Measurements from ENCODE around the gene KIF11.
"Not testable (repeated sequence)": the region's sequence is repeated elsewhere in the genome, so short reads cannot be mapped to it uniquely, and the experiment has no call there.

Gene KIF11

GRCh38 chr10:92582347-92582746 is 10.6 kb upstream of the KIF11 start:
- DNase-seq; intact Hi-C loops (cut with DNase I): not testable (repeated sequence)

DNA sequence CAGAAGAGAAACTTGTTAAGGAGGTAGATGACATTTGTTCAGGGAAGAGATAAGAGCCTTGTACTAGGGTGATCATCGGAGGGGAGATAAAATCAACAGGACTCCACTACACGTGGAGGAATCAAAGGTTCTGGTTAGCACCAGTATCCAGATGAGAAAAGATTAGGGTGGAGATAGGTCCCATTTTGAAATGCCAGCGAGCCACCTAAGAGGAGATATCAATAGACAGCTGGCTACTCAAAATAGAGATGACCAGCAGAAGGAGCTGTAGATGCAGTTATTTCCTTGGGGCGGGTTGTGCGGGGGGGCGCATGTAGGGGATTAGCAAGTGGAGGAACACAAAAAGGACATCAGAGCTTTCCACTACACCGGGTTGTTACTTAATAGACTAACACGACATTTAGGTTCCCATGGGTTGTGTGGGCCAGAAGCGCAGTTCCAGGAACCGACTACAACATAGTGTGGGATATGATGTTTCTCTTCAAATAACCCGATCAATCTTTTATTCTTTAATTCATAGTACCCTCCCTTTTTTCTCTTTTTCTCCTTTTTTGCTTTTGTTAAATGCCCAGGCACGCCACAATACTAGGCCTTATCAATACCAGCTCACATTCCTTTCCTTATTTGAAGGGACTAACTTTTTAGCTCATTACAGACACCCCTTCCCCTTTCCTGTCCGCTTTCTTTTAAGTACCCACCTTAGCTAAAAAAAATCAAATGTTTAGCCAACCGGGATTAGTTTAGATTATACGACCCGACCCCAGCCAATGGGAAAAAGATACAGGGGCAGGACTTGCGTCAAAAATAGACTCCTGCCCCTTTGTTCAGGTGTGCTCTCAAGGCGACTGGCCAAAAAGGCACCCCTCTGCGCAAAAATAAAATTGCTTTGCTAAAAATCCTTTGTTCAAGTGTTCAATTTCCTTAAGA is 2.0 kb upstream of the KIF11 start:
- intact Hi-C loops (cut with DNase I) = loop anchor here (1.0 to 10.0 kb wide), 2 partner anchors 17 to 254 kb away; partner anchors contain the start of genes EXOC6 and IDE
- peak in 5 of 10 donors; percentile 18 to 87 (median 30) for DNase-seq

DNA sequence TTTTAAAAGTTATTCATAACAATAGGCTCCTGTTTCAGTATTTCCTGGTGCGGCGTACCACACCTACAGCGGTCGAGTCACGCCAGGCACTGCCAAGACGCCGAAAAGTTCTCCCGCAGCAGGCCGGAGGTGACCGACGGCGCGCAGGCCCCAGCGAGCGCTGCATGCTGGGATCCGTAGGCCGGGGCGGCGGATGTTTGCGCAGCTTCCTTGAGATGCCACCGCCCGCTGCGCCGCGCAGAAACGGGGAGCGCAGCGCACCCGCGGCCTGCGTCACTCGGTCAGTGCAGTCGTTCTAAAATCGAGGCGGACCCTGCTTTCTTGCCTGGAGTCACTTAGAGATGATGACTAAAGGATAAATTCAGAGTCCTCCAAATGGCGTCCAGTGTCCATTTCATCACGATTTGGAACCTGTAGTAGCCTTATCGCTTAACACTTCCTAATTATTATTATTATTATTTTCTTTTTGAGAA is 1.3 kb upstream of the KIF11 start:
- intact Hi-C loops (cut with DNase I) = loop anchor here (1.0 to 10.0 kb wide), 2 partner anchors 17 to 253 kb away; partner anchors contain the start of genes EXOC6 and IDE
- peak; percentile 78 to 98 (median 88) for DNase-seq

DNA sequence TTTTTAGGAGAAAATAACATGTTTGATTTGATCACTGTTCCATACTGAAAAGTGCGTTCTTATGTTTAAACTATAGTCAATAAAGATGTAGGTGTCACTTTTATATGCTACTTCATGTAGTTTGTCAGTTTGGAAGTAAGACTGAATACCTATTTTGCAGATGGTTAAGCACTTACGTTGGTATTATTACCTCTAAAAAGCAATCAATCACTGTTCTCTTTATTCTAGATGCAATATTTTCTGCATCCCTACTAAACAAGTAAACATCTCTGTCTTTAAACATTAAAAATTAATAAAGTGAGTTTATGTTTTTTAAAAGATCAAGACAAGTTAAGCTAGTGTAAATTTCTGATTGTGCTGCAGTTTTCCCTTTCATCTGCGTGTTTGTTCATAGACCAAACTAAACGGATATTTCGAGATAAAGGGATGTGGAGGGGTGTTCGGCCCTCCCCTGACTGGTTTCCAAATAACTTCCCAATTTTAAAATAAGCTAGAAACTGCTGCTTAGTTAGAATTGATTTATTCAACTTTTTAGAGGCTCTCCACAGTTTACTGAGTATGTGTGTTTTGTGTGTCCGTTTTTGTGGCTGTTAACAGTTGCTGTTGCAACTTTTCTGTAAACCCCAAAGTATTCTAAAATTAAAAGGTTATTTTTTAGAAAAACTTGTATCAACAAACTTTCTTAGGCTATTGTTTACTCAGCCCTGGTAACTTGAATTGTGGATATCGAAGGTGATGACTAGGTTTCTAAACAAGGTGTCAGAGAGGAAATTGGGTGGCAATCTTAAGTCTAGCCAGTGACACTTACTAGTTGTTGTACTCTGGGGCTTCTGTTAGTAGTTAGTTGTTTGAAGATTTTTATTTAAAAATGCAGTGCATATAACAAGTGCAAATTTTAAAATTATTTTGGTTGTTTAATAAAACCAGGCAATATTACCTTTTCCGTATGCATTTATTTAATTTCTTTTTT is 974 bp downstream of the KIF11 start:
- no peak for DNase-seq
- intact Hi-C loops (cut with DNase I) = loop anchor here (10.0 kb wide), 1 partner anchor 251 kb away; the partner anchor contains the start of gene EXOC6

- no peak for DNase-seq
- intact Hi-C loops (cut with DNase I) = loop anchor here (10.0 kb wide), 1 partner anchor 249 kb away; the partner anchor contains the start of gene EXOC6
These were observed 2.6 kb downstream of the KIF11 start for GRCh38 chr10:92595505-92595904.

DNA sequence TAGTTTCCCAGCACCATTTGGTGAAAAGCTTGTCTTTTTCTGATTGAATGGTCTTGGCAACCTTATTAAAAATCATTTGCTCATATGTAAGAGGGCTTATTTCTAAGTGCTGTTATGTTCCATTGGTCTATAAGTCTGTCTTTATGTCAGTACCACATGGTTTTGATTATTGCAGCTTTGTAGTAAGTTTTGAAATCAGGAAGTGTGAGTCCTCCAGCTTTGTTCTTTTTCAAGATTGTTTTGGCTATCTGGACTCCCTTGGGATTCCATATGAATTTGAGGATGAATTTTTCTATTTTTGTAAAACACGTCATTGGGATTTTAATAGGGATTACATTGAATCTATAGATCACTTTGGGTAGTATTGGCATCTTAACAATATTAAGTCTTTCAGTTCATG is 5.4 kb downstream of the KIF11 start:
- DNase-seq = no peak
- intact Hi-C loops (cut with DNase I) = loop anchor here (10.0 kb wide), 1 partner anchor 246 kb away; the partner anchor contains the start of gene EXOC6

DNA sequence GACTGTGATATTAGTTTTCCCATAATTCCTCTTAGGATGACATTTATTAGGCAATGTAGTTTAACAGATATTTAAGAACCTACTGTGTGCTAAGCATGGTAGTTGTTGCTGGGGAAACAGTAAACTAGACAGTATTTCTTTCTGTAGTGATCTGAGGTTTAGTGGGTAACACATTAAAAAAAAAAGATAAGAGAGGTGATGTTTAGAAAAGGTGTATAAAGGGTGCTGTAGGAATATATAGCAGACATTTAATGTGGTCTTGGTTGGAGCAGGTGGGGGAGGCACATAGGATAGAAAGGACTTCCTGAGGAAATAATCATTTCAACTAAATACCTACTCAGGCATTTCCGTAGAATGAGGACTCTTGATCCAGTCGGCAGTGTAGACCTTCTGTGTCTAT is 11.9 kb downstream of the KIF11 start:
- intact Hi-C loops (cut with DNase I) = no loop called here
- no peak for DNase-seq

DNA sequence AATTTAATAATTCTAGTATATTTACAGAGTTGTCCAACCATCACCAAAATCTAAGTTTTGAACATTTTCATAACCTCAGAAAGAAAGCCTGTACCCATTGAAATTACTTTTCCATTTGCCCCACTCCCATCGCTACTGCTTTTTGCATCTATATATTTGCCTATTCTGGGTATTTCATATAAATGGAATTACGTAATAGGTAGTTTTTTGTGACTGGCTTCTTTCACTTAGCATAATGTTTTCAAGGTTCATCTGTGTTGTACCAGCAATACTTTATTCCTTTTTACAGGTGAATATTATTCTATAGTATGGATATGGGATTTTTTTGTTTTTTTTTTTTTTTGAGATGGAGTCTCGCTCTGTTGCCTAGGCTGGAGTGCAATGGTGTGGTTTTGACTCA is 22.6 kb downstream of the KIF11 start:
- intact Hi-C loops (cut with DNase I) = no loop called here
- no peak for DNase-seq

DNA sequence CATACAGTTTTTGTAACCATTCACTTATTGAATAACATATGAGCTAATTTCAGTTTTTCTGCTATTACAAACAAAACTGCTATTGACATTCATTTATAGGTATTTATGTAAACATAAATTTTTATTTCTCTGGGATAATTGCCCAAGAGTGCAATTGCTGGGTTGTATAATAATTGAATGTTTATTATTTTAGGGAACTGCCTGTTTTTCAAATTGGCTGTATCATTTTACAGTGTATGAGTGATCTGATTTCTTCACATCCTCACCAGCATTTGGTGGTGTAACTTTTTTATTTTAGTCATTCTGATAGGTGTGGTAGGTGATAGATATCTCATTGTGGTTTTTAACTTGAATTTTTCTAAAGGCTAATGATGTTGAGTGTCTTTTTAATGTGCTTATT is 26.4 kb downstream of the KIF11 start:
- intact Hi-C loops (cut with DNase I) = no loop called here
- DNase-seq = no peak

DNA sequence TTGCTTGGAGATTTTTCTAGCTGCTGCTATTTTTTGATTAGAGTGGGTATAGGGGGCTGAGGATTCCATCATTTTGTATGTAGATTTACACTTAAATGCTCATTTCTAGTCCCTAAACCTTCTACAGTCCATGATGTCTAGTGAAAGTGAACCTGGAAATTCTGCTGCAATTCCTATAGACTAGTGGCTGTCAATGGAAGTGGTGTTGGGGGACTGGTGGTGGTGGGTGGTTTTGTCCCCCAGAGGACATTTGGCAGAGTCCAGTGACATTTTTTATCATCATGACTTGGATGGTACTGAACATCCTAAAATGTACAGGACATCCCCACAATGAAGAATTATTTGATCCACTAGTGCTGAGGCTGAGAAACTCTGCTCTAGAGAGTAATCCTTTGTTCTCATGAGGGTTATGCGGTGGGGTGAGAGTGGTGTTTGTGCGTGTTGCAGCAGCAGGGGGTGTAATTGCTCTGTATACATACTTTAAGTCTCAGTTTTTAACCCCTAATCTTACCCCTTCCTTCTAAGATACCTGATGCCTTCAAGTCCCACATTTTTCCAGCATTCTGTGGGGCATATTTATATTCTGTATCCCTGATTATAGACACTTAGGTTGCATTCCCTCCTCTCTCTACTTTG is 35.0 kb downstream of the KIF11 start:
- intact Hi-C loops (cut with DNase I) = no loop called here

DNA sequence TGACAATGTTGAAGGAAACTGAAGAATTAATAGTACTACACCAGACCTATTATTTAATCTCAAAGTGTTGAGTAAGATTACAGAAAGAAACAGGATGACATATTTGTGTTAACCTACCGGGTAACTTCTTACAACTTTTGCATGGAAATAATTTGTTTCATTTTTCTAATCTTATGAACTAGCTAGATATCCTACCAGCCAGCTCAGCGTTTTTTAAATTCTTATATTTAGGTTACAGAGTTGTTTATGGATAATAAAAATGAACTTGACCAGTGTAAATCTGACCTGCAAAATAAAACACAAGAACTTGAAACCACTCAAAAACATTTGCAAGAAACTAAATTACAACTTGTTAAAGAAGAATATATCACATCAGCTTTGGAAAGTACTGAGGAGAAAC is 37.0 kb downstream of the KIF11 start:
- intact Hi-C loops (cut with DNase I) = no loop called here
- no peak for DNase-seq

More for the DNA sequence above, 35.0 kb downstream of the KIF11 start:
- no peak for DNase-seq

- intact Hi-C loops (cut with DNase I) = no loop called here
These were observed 45.1 kb downstream of the KIF11 start for GRCh38 chr10:92638037-92638436.

DNA sequence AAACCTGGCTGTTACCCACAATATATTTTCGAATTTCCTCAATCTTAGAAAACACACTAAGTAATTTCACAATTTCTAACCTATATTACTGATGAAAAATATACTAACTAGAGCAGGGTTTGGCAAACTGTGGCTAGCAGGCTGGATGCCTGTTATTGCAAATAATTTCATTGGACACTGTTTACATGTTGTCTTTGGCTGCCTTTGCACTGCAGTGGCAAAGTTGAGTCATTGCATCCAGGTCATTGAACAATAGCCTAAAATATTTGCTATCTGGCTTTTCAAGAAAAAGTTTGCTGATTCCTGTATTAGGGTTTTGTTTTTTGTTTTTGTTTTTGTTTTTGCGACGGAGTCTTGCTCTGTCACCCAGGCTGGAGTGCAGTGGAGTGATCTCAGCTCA is 47.2 kb downstream of the KIF11 start:
- intact Hi-C loops (cut with DNase I) = no loop called here
- DNase-seq = no peak

More at GRCh38 chr10:92638037-92638436, 45.1 kb downstream of the KIF11 start:
- DNase-seq = no peak

GRCh38 chr10:92641492-92641891 is 48.6 kb downstream of the KIF11 start:
- DNase-seq = no peak
- intact Hi-C loops (cut with DNase I) = no loop called here

DNA sequence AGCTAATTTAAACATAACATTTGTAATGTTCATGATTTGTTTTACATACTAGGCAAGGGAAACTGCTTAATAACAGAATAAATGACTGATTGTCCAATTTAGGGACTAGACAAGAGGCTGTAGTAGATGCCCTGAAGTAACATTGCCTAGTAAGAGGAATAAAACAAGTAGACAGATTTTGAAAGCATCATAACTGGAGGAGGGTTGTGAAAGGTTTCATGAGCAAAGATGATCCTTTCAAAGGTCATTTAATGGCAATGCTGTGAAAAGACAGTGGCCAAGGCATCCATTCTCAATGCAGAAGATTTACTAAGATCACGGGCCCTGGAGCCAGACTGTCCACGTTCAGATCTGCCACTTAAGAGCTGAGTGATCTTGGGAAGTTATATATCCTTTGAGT is 52.0 kb downstream of the KIF11 start:
- intact Hi-C loops (cut with DNase I) = no loop called here
- no peak for DNase-seq

- intact Hi-C loops (cut with DNase I); DNase-seq: not testable (repeated sequence)
These were observed 57.9 kb downstream of the KIF11 start for GRCh38 chr10:92650864-92651263.

DNA sequence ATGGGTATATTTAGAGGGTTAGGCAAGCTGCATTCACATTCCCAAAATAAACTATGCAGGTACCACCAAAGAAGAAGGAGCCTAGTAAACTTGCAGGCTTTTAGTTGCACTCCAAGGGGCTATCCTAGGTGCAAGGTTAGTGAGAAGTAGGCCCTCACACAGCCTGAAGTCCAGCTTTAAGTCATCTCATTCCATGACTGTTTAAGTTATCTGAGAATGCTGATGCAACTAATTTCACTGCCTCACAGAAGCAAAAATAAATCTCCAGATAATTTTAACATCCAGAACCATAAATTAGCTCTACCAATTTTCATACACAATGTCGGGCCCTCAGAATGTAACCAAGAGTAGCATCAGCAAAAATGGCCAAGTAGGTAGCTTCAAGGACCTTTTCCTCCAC is 62.5 kb downstream of the KIF11 start:
- intact Hi-C loops (cut with DNase I) = no loop called here
- DNase-seq = no peak

DNA sequence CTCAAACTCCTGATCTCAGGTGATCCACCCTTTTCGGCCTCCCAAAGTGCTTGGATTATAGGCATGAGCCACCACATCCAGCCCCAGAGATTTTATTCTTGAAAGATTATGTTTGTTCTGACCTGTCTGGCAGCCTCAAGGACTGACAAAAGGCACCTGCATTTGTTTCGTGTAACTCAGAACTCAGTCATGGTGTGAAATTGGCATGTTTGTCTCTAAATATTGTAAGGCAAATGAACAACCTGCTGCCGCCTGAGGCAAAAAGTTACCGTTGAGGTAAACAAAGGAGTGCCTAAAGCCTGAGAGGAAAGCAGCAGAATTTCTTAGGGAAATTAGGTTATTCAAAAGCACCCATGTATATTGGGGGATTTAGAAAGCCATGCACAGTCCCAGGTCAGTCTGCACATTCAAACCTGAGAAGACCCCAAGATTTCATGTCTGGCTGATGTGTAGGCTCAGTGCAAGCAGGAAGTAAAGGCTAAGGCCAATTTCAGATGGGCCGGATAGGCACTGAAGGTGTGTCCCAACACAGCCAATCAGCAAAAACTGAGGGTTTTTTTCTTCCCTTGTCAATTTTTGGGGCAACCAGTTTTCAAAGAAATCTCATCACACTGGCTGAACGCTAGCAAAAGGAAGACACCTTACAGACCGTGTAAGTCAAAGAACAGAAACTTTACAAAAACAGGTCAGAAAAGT is 63.5 kb downstream of the KIF11 start:
- no peak for DNase-seq
- intact Hi-C loops (cut with DNase I) = no loop called here

DNA sequence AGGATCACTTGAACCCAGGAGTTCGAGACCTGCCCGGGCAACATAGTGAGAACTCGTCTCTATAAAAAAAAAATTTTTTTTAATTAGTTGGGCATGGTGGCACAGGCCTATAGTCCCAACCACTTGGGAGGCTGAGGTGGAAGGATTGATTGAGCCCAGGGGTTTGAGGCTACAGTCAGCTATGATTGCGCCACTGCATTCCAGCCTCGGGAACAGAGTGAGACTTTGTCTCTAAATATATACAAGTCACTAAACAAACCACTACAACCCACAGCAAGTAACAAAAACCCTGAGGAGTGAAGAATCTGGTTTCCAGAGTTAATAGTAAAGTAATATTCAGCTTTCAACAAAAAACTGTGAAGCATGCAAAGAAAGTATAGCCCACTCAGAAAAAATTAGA is 64.1 kb downstream of the KIF11 start:
- no peak for DNase-seq
- intact Hi-C loops (cut with DNase I) = no loop called here

GRCh38 chr10:92662848-92663247 is 69.9 kb downstream of the KIF11 start:
- intact Hi-C loops (cut with DNase I) = no loop called here
- DNase-seq = no peak

Measured in posterior cingulate gyrus (tissue), 11 donors.